Liver (tissue), 9 donors: Measurements from ENCODE around the gene OSBPL5. TPM values are rescaled to one million over a fixed set of nuclear protein-coding genes. Genes with fewer than 3 reads are reported as not detected.

Experiments
- DNase-seq: peaks from one replicate; pipeline ENCODE4 v3.0.0-alpha.2; 2017; ENCODE audit warnings: low spot score
- H3K27ac ChIP-seq, 2 donors: one replicate each; pipeline ENCODE4 v1.7.0; 2013; ENCODE audit warnings: inconsistent platforms in 2 of 2, low read length in 2 of 2, control low read depth in 1 of 2, low read depth in 1 of 2, mild to moderate bottlenecking in 1 of 2
- H3K27me3 ChIP-seq, 4 donors: one replicate each; pipeline versions ENCODE4 v1.6.1 to v1.7.0; 2013; ENCODE audit warnings: low read length in 3 of 4, inconsistent platforms in 1 of 4, mild to moderate bottlenecking in 1 of 4, moderate library complexity in 1 of 4; ENCODE audit not compliant: control insufficient read depth in 4 of 4, insufficient read depth in 4 of 4
- H3K36me3 ChIP-seq, 4 donors: one replicate each; pipeline versions ENCODE4 v1.6.1 to v1.7.0; 2013; ENCODE audit warnings: low read length in 3 of 4, mild to moderate bottlenecking in 3 of 4, low read depth in 1 of 4, moderate library complexity in 1 of 4; ENCODE audit not compliant: control insufficient read depth in 4 of 4, insufficient read depth in 3 of 4
- H3K4me1 ChIP-seq, 4 donors: one replicate each; pipeline versions ENCODE4 v1.6.1 to v1.7.0; 2013; ENCODE audit warnings: low read length in 3 of 4, mild to moderate bottlenecking in 3 of 4, moderate library complexity in 1 of 4; ENCODE audit not compliant: control insufficient read depth in 4 of 4, insufficient read depth in 4 of 4
- H3K4me3 ChIP-seq, 3 donors: one replicate each; pipeline versions ENCODE4 v1.6.1 to v1.7.0; 2013; ENCODE audit warnings: low read length in 3 of 3, control low read depth in 1 of 3, low read depth in 1 of 3, mild to moderate bottlenecking in 1 of 3
- H3K9ac ChIP-seq, 2 donors: one replicate each; pipeline ENCODE4 v1.7.0; 2013; ENCODE audit warnings: low read length in 2 of 2, mild to moderate bottlenecking in 2 of 2, moderate library complexity in 2 of 2, control low read depth in 1 of 2, low read depth in 1 of 2
- H3K9me3 ChIP-seq, 4 donors: one replicate each; pipeline versions ENCODE4 v1.6.1 to v1.7.0; 2013; ENCODE audit warnings: low read length in 3 of 4; ENCODE audit not compliant: control insufficient read depth in 4 of 4
- EGR1 ChIP-seq, 2 donors: IDR thresholded peaks; 2 replicates each; pipeline ENCODE4 v1.6.1; 2016 to 2018; ENCODE audit warnings: antibody characterized with exemption in 2 of 2, low read depth in 2 of 2
- FOXA1 ChIP-seq: IDR thresholded peaks from 2 replicates; pipeline ENCODE4 v1.6.1; 2016; ENCODE audit warnings: antibody characterized with exemption
- GABPA ChIP-seq, 2 donors: IDR thresholded peaks in 1 of 2; conservative IDR thresholded peaks in 1 of 2; 2 replicates each; pipeline ENCODE4 v1.6.1; 2016; ENCODE audit warnings: antibody characterized with exemption in 2 of 2, mild to moderate bottlenecking in 1 of 2, moderate library complexity in 1 of 2
- HNF4A ChIP-seq, 2 donors: conservative IDR thresholded peaks; 2 replicates each; pipeline ENCODE4 v1.6.1; 2016; ENCODE audit warnings: antibody characterized with exemption in 2 of 2, mild to moderate bottlenecking in 2 of 2
- HNF4G ChIP-seq: IDR thresholded peaks from 2 replicates; pipeline ENCODE4 v1.6.1; 2016; ENCODE audit warnings: antibody characterized with exemption
- JUND ChIP-seq, 2 donors: IDR thresholded peaks; 2 replicates each; pipeline ENCODE4 v1.6.1; 2016; ENCODE audit warnings: antibody characterized with exemption in 2 of 2
- NR2F2 ChIP-seq: IDR thresholded peaks from 2 replicates; pipeline ENCODE4 v1.6.1; 2016; ENCODE audit warnings: antibody characterized with exemption
- RAD21 ChIP-seq, 2 donors: IDR thresholded peaks; 2 replicates each; pipeline ENCODE4 v1.6.1; 2016; ENCODE audit warnings: antibody characterized with exemption in 2 of 2, mild to moderate bottlenecking in 2 of 2
- RXRA ChIP-seq, 2 donors: IDR thresholded peaks; 2 replicates each; pipeline ENCODE4 v1.6.1; 2017 to 2018; ENCODE audit warnings: antibody characterized with exemption in 2 of 2, mild to moderate bottlenecking in 1 of 2
- TAF1 ChIP-seq: conservative IDR thresholded peaks from 2 replicates; pipeline ENCODE4 v1.6.1; 2016; ENCODE audit warnings: antibody characterized with exemption, mild to moderate bottlenecking
- WGBS: extraction: QIAGEN DNeasy Blood & Tissue Kit; methylation state at CpG from one replicate; pipeline ENCODE4 v1.1.7; 2013; 5-methylcytosine and 5-hydroxymethylcytosine counted together
- polyA plus RNA-seq, 2 donors: library from polyadenylated mRNA; stranded (reverse) in 1 of 2; unstranded in 1 of 2; fragments of 200-250 nt in 1 of 2; fragments of >200 nt in 1 of 2; fragmentation: Nextera tagmentation in 1 of 2; extraction: Ambion mirVana in 1 of 2; gene quantifications; one replicate each; pipeline versions ENCODE4 v1.2.1 to v1.2.3, GENCODE V29; 2013 to 2015
- total RNA-seq, 2 donors: library from RNA; depleted of rRNA; stranded (reverse); fragments of >200 nt; gene quantifications; one replicate each; pipeline ENCODE4 v1.2.3, GENCODE V29; 2014
- TF ChIP-seq, protein P1 (sequence below): IDR thresholded peaks from 2 replicates; pipeline ENCODE4 v1.6.1; 2016; ENCODE audit warnings: antibody characterized with exemption, mild to moderate bottlenecking
- TF ChIP-seq, protein P2 (sequence below): IDR thresholded peaks from 2 replicates; pipeline ENCODE4 v1.6.1; 2016; ENCODE audit warnings: antibody characterized with exemption
- TF ChIP-seq, protein P3 (sequence below): fragments of 150-350 bp; IDR thresholded peaks from 2 replicates; pipeline ENCODE4 v1.5.1; 2017; ENCODE audit warnings: improper control_type of control experiment, low read depth, low read length; ENCODE audit not compliant: missing input control
- donor health status: healthy.
- donor health status: healthy.
- donor health status: healthy.
- donor health status: healthy.
- donor health status: healthy.

Gene OSBPL5
- total and polyA plus RNA-seq, 4 donors: 0.74 to 6.2 (median 3.9) TPM

DNA sequence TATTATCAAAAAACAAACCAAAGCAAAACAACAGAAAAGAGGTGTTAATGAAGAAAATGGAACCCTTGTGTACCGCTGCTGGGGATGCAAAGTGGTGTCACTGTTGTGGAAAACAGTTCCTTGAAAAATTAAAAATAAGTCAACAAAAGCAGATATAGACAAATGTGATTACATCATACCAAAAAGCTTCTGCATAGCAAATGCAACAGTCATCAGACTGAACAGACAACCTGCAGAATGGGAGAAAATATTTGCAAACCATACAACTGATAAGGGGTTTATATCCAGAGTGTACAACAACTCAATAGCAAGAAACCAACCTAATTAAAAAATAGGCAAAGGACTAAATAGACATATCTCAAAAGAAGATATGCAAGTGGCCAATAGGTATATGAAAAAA is 85.0 kb downstream of the OSBPL5 start:
- WGBS: 87% methylated on average over 1 of the region's 1 CpG
- no peak overlapping the region for H3K4me3 ChIP-seq
- no peak overlapping the region for H3K9ac ChIP-seq
- H3K36me3 ChIP-seq: no peaks in the 10 kb centered on the region
- no peak for DNase-seq
- no peak overlapping the region for H3K27ac ChIP-seq
- no peaks in the 10 kb centered on the region for H3K27me3 ChIP-seq
- H3K9me3 ChIP-seq: no peaks in the 10 kb centered on the region
- H3K4me1 ChIP-seq: no peaks in the 10 kb centered on the region
- TF ChIP-seq HNF4A (conservative IDR thresholded peaks at IDR 0.05): no peak
- TF ChIP-seq, protein P1, sequence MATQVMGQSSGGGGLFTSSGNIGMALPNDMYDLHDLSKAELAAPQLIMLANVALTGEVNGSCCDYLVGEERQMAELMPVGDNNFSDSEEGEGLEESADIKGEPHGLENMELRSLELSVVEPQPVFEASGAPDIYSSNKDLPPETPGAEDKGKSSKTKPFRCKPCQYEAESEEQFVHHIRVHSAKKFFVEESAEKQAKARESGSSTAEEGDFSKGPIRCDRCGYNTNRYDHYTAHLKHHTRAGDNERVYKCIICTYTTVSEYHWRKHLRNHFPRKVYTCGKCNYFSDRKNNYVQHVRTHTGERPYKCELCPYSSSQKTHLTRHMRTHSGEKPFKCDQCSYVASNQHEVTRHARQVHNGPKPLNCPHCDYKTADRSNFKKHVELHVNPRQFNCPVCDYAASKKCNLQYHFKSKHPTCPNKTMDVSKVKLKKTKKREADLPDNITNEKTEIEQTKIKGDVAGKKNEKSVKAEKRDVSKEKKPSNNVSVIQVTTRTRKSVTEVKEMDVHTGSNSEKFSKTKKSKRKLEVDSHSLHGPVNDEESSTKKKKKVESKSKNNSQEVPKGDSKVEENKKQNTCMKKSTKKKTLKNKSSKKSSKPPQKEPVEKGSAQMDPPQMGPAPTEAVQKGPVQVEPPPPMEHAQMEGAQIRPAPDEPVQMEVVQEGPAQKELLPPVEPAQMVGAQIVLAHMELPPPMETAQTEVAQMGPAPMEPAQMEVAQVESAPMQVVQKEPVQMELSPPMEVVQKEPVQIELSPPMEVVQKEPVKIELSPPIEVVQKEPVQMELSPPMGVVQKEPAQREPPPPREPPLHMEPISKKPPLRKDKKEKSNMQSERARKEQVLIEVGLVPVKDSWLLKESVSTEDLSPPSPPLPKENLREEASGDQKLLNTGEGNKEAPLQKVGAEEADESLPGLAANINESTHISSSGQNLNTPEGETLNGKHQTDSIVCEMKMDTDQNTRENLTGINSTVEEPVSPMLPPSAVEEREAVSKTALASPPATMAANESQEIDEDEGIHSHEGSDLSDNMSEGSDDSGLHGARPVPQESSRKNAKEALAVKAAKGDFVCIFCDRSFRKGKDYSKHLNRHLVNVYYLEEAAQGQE: no peak
- no peak for TF ChIP-seq HNF4G
- TF ChIP-seq RAD21 (IDR thresholded peaks at IDR 0.05): no peak
- TF ChIP-seq TAF1: no peak
- TF ChIP-seq FOXA1: no peak
- TF ChIP-seq, protein P2, sequence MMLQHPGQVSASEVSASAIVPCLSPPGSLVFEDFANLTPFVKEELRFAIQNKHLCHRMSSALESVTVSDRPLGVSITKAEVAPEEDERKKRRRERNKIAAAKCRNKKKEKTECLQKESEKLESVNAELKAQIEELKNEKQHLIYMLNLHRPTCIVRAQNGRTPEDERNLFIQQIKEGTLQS: no peak
- no peak for TF ChIP-seq JUND (IDR thresholded peaks at IDR 0.05)

DNA sequence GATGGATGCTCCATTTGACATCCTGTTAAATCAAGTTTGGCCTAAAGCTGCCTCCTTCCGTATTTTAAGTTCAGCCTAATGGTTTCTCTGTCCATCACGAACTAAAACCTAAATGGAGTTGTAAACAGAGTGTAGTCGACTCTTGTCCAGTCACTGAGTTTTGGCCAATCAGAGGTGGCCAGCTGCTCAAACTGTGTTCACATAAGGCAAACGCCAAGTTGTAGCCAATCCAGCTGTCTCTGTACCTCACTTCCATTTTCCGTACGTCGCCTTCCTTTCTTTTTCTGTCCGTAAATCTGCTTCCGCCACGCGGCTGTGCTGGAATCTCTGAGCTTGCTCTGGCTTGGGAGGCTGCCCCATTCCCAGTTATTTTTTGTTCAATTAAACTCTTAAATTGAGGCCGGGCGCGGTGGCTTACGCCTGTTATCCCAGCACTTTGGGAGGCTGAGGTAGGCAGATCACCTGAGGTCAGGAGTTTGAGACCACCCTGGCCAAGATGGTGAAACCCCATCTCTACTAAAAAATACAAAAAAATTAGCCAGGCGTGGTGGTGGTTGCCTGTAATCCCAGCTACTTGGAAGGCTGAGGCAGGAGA is 87.2 kb downstream of the OSBPL5 start:
- no peaks in the 10 kb centered on the region for H3K27me3 ChIP-seq
- H3K9ac ChIP-seq: no peak overlapping the region
- H3K27ac ChIP-seq: no peak overlapping the region
- H3K4me1 ChIP-seq: no peaks in the 10 kb centered on the region
- H3K36me3 ChIP-seq: no peaks in the 10 kb centered on the region
- TF ChIP-seq, protein P2: no peak
- TF ChIP-seq HNF4G (no peak), GABPA (IDR thresholded peaks at IDR 0.05 in 1 of 2, conservative IDR thresholded peaks at IDR 0.05 in 1 of 2) (no peak), NR2F2 (no peak), HNF4A (conservative IDR thresholded peaks at IDR 0.05) (no peak), RXRA (IDR thresholded peaks at IDR 0.05) (no peak), TAF1 (no peak), EGR1 (IDR thresholded peaks at IDR 0.05; ENCODE audit: low read depth in 2 of 2) (no peak), RAD21 (IDR thresholded peaks at IDR 0.05) (no peak)
- TF ChIP-seq, protein P3, sequence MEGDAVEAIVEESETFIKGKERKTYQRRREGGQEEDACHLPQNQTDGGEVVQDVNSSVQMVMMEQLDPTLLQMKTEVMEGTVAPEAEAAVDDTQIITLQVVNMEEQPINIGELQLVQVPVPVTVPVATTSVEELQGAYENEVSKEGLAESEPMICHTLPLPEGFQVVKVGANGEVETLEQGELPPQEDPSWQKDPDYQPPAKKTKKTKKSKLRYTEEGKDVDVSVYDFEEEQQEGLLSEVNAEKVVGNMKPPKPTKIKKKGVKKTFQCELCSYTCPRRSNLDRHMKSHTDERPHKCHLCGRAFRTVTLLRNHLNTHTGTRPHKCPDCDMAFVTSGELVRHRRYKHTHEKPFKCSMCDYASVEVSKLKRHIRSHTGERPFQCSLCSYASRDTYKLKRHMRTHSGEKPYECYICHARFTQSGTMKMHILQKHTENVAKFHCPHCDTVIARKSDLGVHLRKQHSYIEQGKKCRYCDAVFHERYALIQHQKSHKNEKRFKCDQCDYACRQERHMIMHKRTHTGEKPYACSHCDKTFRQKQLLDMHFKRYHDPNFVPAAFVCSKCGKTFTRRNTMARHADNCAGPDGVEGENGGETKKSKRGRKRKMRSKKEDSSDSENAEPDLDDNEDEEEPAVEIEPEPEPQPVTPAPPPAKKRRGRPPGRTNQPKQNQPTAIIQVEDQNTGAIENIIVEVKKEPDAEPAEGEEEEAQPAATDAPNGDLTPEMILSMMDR: no peak
- DNase-seq: no peak
- no peak overlapping the region for H3K4me3 ChIP-seq
- 90% methylated on average over 16 of the region's 16 CpGs for WGBS
- H3K9me3 ChIP-seq: no peaks in the 10 kb centered on the region
